ENCODE results near the gene LRRC23. TPM values are rescaled to one million over a fixed set of nuclear protein-coding genes. Genes with fewer than 3 reads are reported as not detected.
"Not testable (repeated sequence)": the region's sequence is repeated elsewhere in the genome, so short reads cannot be mapped to it uniquely, and the experiment has no call there.

LRRC23 gene
- polyA plus RNA-seq, 4 donors = 3.6 to 8.2 (median 4.7) TPM

GRCh38 chr12:6902448-6902847 is 2.2 kb upstream of the LRRC23 start:
- DNase-seq (peak; percentile 30 to 64), FAIRE-seq (no peak)
- no peak overlapping the region for H3K4me3 ChIP-seq (ENCODE audit: low read depth in 1 of 3, low read length in 3 of 3)
- no peaks in the 10 kb centered on the region for H3K27me3 ChIP-seq (ENCODE audit: control insufficient read depth in 3 of 3, insufficient read depth in 3 of 3, low read length in 3 of 3)
- no peaks in the 10 kb centered on the region for H3K9me3 ChIP-seq (ENCODE audit: control insufficient read depth in 2 of 2, insufficient read depth in 1 of 2, low read depth in 1 of 2, low read length in 1 of 2)
- peaks cover 0 to 7% (median 0%) of the 10 kb centered on the region in 3 donors for H3K36me3 ChIP-seq (ENCODE audit: control insufficient read depth in 3 of 3, insufficient read depth in 2 of 3, low read depth in 1 of 3, low read length in 3 of 3)
- H3K27ac ChIP-seq (ENCODE audit: low read depth in 1 of 3, low read length in 2 of 3) = no peak overlapping the region
- peaks cover 0 to 26% (median 0%) of the 10 kb centered on the region in 3 donors for H3K4me1 ChIP-seq (ENCODE audit: control insufficient read depth in 3 of 3, insufficient read depth in 2 of 3, low read depth in 1 of 3, low read length in 2 of 3)
- WGBS, 3 donors = 11 to 57% (median 44%) methylated on average over 4 of the region's 4 CpGs

GRCh38 chr12:6903722-6904121 is 900 bp upstream of the LRRC23 start:
- peaks cover 0 to 26% (median 0%) of the 10 kb centered on the region in 3 donors for H3K4me1 ChIP-seq (ENCODE audit: control insufficient read depth in 3 of 3, insufficient read depth in 2 of 3, low read depth in 1 of 3, low read length in 2 of 3)
- WGBS, 3 donors = 72 to 84% (median 81%) methylated on average over 1 of the region's 1 CpG
- H3K27me3 ChIP-seq (ENCODE audit: control insufficient read depth in 3 of 3, insufficient read depth in 3 of 3, low read length in 3 of 3) = no peaks in the 10 kb centered on the region
- H3K36me3 ChIP-seq (ENCODE audit: control insufficient read depth in 3 of 3, insufficient read depth in 2 of 3, low read depth in 1 of 3, low read length in 3 of 3) = peaks cover 0 to 7% (median 0%) of the 10 kb centered on the region in 3 donors
- no peaks in the 10 kb centered on the region for H3K9me3 ChIP-seq (ENCODE audit: control insufficient read depth in 2 of 2, insufficient read depth in 1 of 2, low read depth in 1 of 2, low read length in 1 of 2)
- no peak overlapping the region for H3K4me3 ChIP-seq (ENCODE audit: low read depth in 1 of 3, low read length in 3 of 3)
- FAIRE-seq = no peak
- no peak for DNase-seq
- H3K27ac ChIP-seq (ENCODE audit: low read depth in 1 of 3, low read length in 2 of 3) = no peak overlapping the region

- DNase-seq = no peak
- 55 to 70% (median 68%) methylated on average over 5 of the region's 5 CpGs for WGBS, 3 donors
- peaks cover 0 to 7% (median 0%) of the 10 kb centered on the region in 3 donors for H3K36me3 ChIP-seq (ENCODE audit: control insufficient read depth in 3 of 3, insufficient read depth in 2 of 3, low read depth in 1 of 3, low read length in 3 of 3)
- H3K9me3 ChIP-seq (ENCODE audit: control insufficient read depth in 2 of 2, insufficient read depth in 1 of 2, low read depth in 1 of 2, low read length in 1 of 2) = no peaks in the 10 kb centered on the region
- no peak for FAIRE-seq
- peaks cover 0 to 15% (median 0%) of the 10 kb centered on the region in 3 donors for H3K4me1 ChIP-seq (ENCODE audit: control insufficient read depth in 3 of 3, insufficient read depth in 2 of 3, low read depth in 1 of 3, low read length in 2 of 3)
- no peaks in the 10 kb centered on the region for H3K27me3 ChIP-seq (ENCODE audit: control insufficient read depth in 3 of 3, insufficient read depth in 3 of 3, low read length in 3 of 3)
- H3K4me3 ChIP-seq (ENCODE audit: low read depth in 1 of 3, low read length in 3 of 3) = peak overlapping the region in 1 of 3 donors; percentile 58
- H3K27ac ChIP-seq (ENCODE audit: low read depth in 1 of 3, low read length in 2 of 3) = peak overlapping the region in 1 of 3 donors; percentile 34
Observed at GRCh38 chr12:6905414-6906040, 905 bp downstream of the LRRC23 start.

GRCh38 chr12:6908141-6908540 is 3.5 kb downstream of the LRRC23 start:
- WGBS, 3 donors = 91 to 94% (median 91%) methylated on average over 11 of the region's 11 CpGs
- FAIRE-seq = not testable (repeated sequence)

GRCh38 chr12:6909421-6910145 is 5.0 kb downstream of the LRRC23 start:
- H3K9me3 ChIP-seq (ENCODE audit: control insufficient read depth in 2 of 2, insufficient read depth in 1 of 2, low read depth in 1 of 2, low read length in 1 of 2) = no peaks in the 10 kb centered on the region
- H3K27me3 ChIP-seq (ENCODE audit: control insufficient read depth in 3 of 3, insufficient read depth in 3 of 3, low read length in 3 of 3) = peaks cover 0 to 23% (median 0%) of the 10 kb centered on the region in 3 donors
- DNase-seq (no peak), FAIRE-seq (no peak)
- H3K4me1 ChIP-seq (ENCODE audit: control insufficient read depth in 3 of 3, insufficient read depth in 2 of 3, low read depth in 1 of 3, low read length in 2 of 3) = peaks cover 0 to 12% (median 0%) of the 10 kb centered on the region in 3 donors
- 84 to 89% (median 88%) methylated on average over 4 of the region's 4 CpGs for WGBS, 3 donors
- H3K4me3 ChIP-seq (ENCODE audit: low read depth in 1 of 3, low read length in 3 of 3) = no peak overlapping the region
- H3K36me3 ChIP-seq (ENCODE audit: control insufficient read depth in 3 of 3, insufficient read depth in 2 of 3, low read depth in 1 of 3, low read length in 3 of 3) = peaks cover 0 to 7% (median 0%) of the 10 kb centered on the region in 3 donors
- H3K27ac ChIP-seq (ENCODE audit: low read depth in 1 of 3, low read length in 2 of 3) = no peak overlapping the region

More at GRCh38 chr12:6908141-6908540, 3.5 kb downstream of the LRRC23 start:
- DNase-seq; H3K27ac ChIP-seq (ENCODE audit: low read depth in 1 of 3, low read length in 2 of 3); H3K36me3 ChIP-seq (ENCODE audit: control insufficient read depth in 3 of 3, insufficient read depth in 2 of 3, low read depth in 1 of 3, low read length in 3 of 3); H3K9me3 ChIP-seq (ENCODE audit: control insufficient read depth in 2 of 2, insufficient read depth in 1 of 2, low read depth in 1 of 2, low read length in 1 of 2); H3K4me3 ChIP-seq (ENCODE audit: low read depth in 1 of 3, low read length in 3 of 3): not testable (repeated sequence)
- H3K27me3 ChIP-seq (ENCODE audit: control insufficient read depth in 3 of 3, insufficient read depth in 3 of 3, low read length in 3 of 3) = peaks cover 0 to 13% (median 0%) of the 10 kb centered on the region in 3 donors
- H3K4me1 ChIP-seq (ENCODE audit: control insufficient read depth in 3 of 3, insufficient read depth in 2 of 3, low read depth in 1 of 3, low read length in 2 of 3) = peaks cover 0 to 12% (median 0%) of the 10 kb centered on the region in 3 donors

- no peak overlapping the region for H3K4me3 ChIP-seq (ENCODE audit: low read depth in 1 of 3, low read length in 3 of 3)
- no peak overlapping the region for H3K27ac ChIP-seq (ENCODE audit: low read depth in 1 of 3, low read length in 2 of 3)
- H3K4me1 ChIP-seq (ENCODE audit: control insufficient read depth in 3 of 3, insufficient read depth in 2 of 3, low read depth in 1 of 3, low read length in 2 of 3) = peaks cover 0 to 13% (median 5%) of the 10 kb centered on the region in 3 donors
- FAIRE-seq (no peak), DNase-seq (no peak)
- 82 to 90% (median 89%) methylated on average over 15 of the region's 15 CpGs for WGBS, 3 donors
- H3K9me3 ChIP-seq (ENCODE audit: control insufficient read depth in 2 of 2, insufficient read depth in 1 of 2, low read depth in 1 of 2, low read length in 1 of 2) = no peaks in the 10 kb centered on the region
- peaks cover 0 to 35% (median 0%) of the 10 kb centered on the region in 3 donors for H3K27me3 ChIP-seq (ENCODE audit: control insufficient read depth in 3 of 3, insufficient read depth in 3 of 3, low read length in 3 of 3)
- H3K36me3 ChIP-seq (ENCODE audit: control insufficient read depth in 3 of 3, insufficient read depth in 2 of 3, low read depth in 1 of 3, low read length in 3 of 3) = peaks cover 0 to 7% (median 0%) of the 10 kb centered on the region in 3 donors
Observed at GRCh38 chr12:6912164-6912935, 7.7 kb downstream of the LRRC23 start.

- H3K27ac ChIP-seq (ENCODE audit: low read depth in 1 of 3, low read length in 2 of 3) = peak within 1 kb of the TSS in 2 of 3 donors; percentile 59 to 82
- peak; percentile 56 to 74 for DNase-seq
- peak within 1 kb of the TSS; percentile 23 to 58 (median 55) for H3K4me3 ChIP-seq (ENCODE audit: low read depth in 1 of 3, low read length in 3 of 3)
- no peak for FAIRE-seq
- H3K36me3 ChIP-seq (ENCODE audit: control insufficient read depth in 3 of 3, insufficient read depth in 2 of 3, low read depth in 1 of 3, low read length in 3 of 3) = peaks cover 0 to 7% (median 0%) of the 10 kb centered on the region in 3 donors
- H3K27me3 ChIP-seq (ENCODE audit: control insufficient read depth in 3 of 3, insufficient read depth in 3 of 3, low read length in 3 of 3) = peaks cover 0 to 35% (median 0%) of the 10 kb centered on the region in 3 donors
- H3K9me3 ChIP-seq (ENCODE audit: control insufficient read depth in 2 of 2, insufficient read depth in 1 of 2, low read depth in 1 of 2, low read length in 1 of 2) = no peaks in the 10 kb centered on the region
- WGBS, 3 donors = 0% methylated on average over 36 to 68 of the region's 68 CpGs
- H3K4me1 ChIP-seq (ENCODE audit: control insufficient read depth in 3 of 3, insufficient read depth in 2 of 3, low read depth in 1 of 3, low read length in 2 of 3) = peaks cover 0 to 13% (median 5%) of the 10 kb centered on the region in 3 donors
Observed at GRCh38 chr12:6914246-6914946, 9.8 kb downstream of the LRRC23 start, which contains the start of gene ENO2. TSS of gene ENO2 (plus strand) at chr12:6914580. CDS start at chr12:6915833, 1,253 bp downstream.
